HG02678 (cell line): ENCODE data around the gene MTTP.

Experiments used
- ATAC-seq: cut with Tn5 transposase; IDR thresholded peaks from one replicate; pipeline ENCODE4 v1.9.1; 2021; ENCODE audit warnings: mild to moderate bottlenecking, moderate library complexity; ENCODE audit not compliant: unreplicated experiment

MTTP gene

GRCh38 chr4:99591757-99592156 is 17.1 kb downstream of the MTTP start:
- no peak for ATAC-seq

- peak; percentile 58 for ATAC-seq
Measured at GRCh38 chr4:99593781-99594641, 19.4 kb downstream of the MTTP start.

- no peak for ATAC-seq
Measured at GRCh38 chr4:99594818-99595217, 20.2 kb downstream of the MTTP start.

- no peak for ATAC-seq
Measured at GRCh38 chr4:99606716-99607115, 32.1 kb downstream of the MTTP start.

- no peak for ATAC-seq
Measured at GRCh38 chr4:99608417-99608816, 33.8 kb downstream of the MTTP start.

GRCh38 chr4:99610605-99611175 is 36.1 kb downstream of the MTTP start:
- ATAC-seq: no peak

GRCh38 chr4:99612281-99612680 is 37.7 kb downstream of the MTTP start:
- no peak for ATAC-seq

- no peak for ATAC-seq
Measured at GRCh38 chr4:99612704-99613103, 38.1 kb downstream of the MTTP start.

- no peak for ATAC-seq
Measured at GRCh38 chr4:99614491-99614890, 39.9 kb downstream of the MTTP start.

- ATAC-seq: no peak
Measured at GRCh38 chr4:99615170-99615820, 40.7 kb downstream of the MTTP start.

- ATAC-seq: no peak
Measured at GRCh38 chr4:99617374-99617773, 42.8 kb downstream of the MTTP start.

- ATAC-seq: no peak
Measured at GRCh38 chr4:99622341-99622740, 47.7 kb downstream of the MTTP start.

- no peak for ATAC-seq
Measured at GRCh38 chr4:99624141-99624719, 49.6 kb downstream of the MTTP start.

- ATAC-seq: no peak
Measured at GRCh38 chr4:99625369-99625768, 50.7 kb downstream of the MTTP start.

GRCh38 chr4:99628040-99628439 is 53.4 kb downstream of the MTTP start:
- no peak for ATAC-seq

- no peak for ATAC-seq
Measured at GRCh38 chr4:99629962-99630554, 55.4 kb downstream of the MTTP start.

GRCh38 chr4:99630857-99631360 is 56.3 kb downstream of the MTTP start:
- no peak for ATAC-seq

- no peak for ATAC-seq
Measured at GRCh38 chr4:99633772-99634171, 59.1 kb downstream of the MTTP start.

GRCh38 chr4:99634742-99635360 is 60.2 kb downstream of the MTTP start:
- no peak for ATAC-seq

- no peak for ATAC-seq
Measured at GRCh38 chr4:99635601-99636000, 61.0 kb downstream of the MTTP start.

GRCh38 chr4:99636422-99636821 is 61.8 kb downstream of the MTTP start:
- ATAC-seq: no peak
